Thyroid gland (tissue), 4 donors: ENCODE data around the gene NXPE3. TPM values are rescaled to one million over a fixed set of nuclear protein-coding genes. Genes with fewer than 3 reads are reported as not detected.

ENCODE experiments used
- DNase-seq, 2 donors: peaks; one replicate each; pipeline ENCODE4 v3.0.0-alpha.2; 2019
- H3K27ac ChIP-seq, 3 donors: fragments of 200-600 bp; sonication (generic); 1 replicate in 2 of 3; 2 replicates in 1 of 3; pipeline ENCODE4 v1.5.1; 2016 to 2019; ENCODE audit warnings: mild to moderate bottlenecking in 1 of 3, moderate library complexity in 1 of 3
- H3K27me3 ChIP-seq: fragments of 200-600 bp; sonication (generic); one replicate; pipeline ENCODE4 v1.5.1; 2019
- H3K36me3 ChIP-seq, 2 donors: fragments of 200-600 bp; sonication (generic); one replicate each; pipeline ENCODE4 v1.5.1; 2016 to 2019
- H3K4me1 ChIP-seq, 2 donors: fragments of 200-600 bp; sonication (generic); one replicate each; pipeline ENCODE4 v1.5.1; 2017 to 2019
- H3K4me3 ChIP-seq, 3 donors: fragments of 200-600 bp; sonication (generic); replicated peaks in 1 of 3; 1 replicate in 2 of 3; 2 replicates in 1 of 3; pipeline ENCODE4 v1.5.1; 2016; ENCODE audit warnings: mild to moderate bottlenecking in 1 of 3
- H3K9me3 ChIP-seq: fragments of 200-600 bp; sonication (generic); one replicate; pipeline ENCODE4 v1.5.1; 2017
- POLR2A ChIP-seq, 2 donors: fragments of 450-650 bp; IDR thresholded peaks; one replicate each; pipeline ENCODE4 v1.6.1; 2017; ENCODE audit warnings: antibody characterized with exemption in 2 of 2, mild to moderate bottlenecking in 2 of 2, moderate library complexity in 1 of 2
- WGBS, 2 donors: methylation state at CpG; one replicate each; pipeline ENCODE4 v1.1.5; 2017; 5-methylcytosine and 5-hydroxymethylcytosine counted together
- intact Hi-C: fragments of 100-400 bp; cut with DNase I; formaldehyde crosslinking; loops from one replicate; pipeline ENCODE4 v1.15.1; 2023
- total RNA-seq, 4 donors: library from RNA; depleted of rRNA; stranded (reverse); fragments of >200 nt; gene quantifications; one replicate each; pipeline ENCODE4 v1.2.3, GENCODE V29; 2016
- TF ChIP-seq, protein P1 (sequence below), 6 experiments: fragments of 200-600 bp in 3 of 6; fragments of 450-650 bp in 3 of 6; sonication (generic) in 3 of 6; IDR thresholded peaks; one replicate each; pipeline ENCODE4 v1.5.1; 2016 to 2019; ENCODE audit warnings: antibody characterized with exemption in 6 of 6, mild to moderate bottlenecking in 2 of 6, inconsistent platforms in 1 of 6, moderate library complexity in 1 of 6

The NXPE3 gene
- total RNA-seq, 4 donors from 2014 or later, result 10.5 to 18.9 (median 13.2) TPM

DNA sequence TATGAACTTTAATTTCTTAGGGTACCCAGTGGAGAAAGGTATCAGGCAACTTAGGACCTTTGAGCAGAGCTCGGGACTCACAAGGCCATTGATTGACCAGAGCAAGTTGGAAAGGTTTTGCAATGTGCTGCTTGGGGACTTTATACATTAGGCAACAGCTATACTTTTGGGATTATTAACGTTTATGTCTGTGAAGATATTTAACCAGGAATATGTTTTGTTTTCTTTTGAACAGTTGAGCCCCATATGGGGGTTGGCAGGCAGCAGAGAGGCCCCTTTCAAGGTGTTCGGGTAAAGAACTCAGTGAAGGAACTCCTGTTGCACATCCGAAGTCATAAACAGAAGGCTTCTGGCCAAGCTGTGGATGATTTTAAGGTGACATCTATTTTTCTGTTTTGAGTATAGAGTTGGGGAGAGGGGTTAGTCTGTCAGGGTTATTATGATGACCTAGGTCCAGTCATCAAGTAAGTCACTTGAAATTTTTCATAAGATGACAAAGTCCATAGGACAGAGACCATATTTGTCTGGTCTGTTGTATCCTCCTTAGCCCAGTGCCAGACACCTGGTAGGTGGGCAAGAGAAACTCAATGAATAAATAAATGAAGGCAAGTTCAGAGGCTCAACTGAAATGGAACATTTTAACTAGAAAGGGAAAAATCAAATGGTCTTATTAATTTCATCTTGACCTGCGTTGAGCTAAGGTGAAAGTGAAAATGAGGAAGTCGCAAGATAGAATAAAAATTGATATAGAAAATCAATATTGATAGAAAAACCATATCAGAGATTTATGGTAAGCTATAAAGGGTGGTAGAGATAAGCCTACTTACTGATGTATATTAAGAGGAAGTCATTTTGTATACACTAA lies 73.1 kb downstream of the NXPE3 start:
- Histone ChIP-seq H3K27me3 (no peaks in the 10 kb centered on the region), H3K4me3 (peak overlapping the region in 1 of 3 donors; percentile 96), H3K9me3 (no peaks in the 10 kb centered on the region), H3K27ac (peak overlapping the region; percentile 96 to 99 (median 96)), H3K4me1 (peaks cover 13 to 14% of the 10 kb centered on the region in 2 donors), H3K36me3 (peaks cover 49 to 50% of the 10 kb centered on the region in 2 donors)
- intact Hi-C loops, result no loop called here
- TF ChIP-seq POLR2A (IDR thresholded peaks at IDR 0.05), result no peak
- TF ChIP-seq, protein P1, sequence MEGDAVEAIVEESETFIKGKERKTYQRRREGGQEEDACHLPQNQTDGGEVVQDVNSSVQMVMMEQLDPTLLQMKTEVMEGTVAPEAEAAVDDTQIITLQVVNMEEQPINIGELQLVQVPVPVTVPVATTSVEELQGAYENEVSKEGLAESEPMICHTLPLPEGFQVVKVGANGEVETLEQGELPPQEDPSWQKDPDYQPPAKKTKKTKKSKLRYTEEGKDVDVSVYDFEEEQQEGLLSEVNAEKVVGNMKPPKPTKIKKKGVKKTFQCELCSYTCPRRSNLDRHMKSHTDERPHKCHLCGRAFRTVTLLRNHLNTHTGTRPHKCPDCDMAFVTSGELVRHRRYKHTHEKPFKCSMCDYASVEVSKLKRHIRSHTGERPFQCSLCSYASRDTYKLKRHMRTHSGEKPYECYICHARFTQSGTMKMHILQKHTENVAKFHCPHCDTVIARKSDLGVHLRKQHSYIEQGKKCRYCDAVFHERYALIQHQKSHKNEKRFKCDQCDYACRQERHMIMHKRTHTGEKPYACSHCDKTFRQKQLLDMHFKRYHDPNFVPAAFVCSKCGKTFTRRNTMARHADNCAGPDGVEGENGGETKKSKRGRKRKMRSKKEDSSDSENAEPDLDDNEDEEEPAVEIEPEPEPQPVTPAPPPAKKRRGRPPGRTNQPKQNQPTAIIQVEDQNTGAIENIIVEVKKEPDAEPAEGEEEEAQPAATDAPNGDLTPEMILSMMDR (IDR thresholded peaks at IDR 0.05), result no peak
- 60 to 68% methylated on average over 6 of the region's 6 CpGs for WGBS, 2 donors
- DNase-seq, result no peak

- Histone ChIP-seq H3K4me1 (peaks cover 14 to 15% of the 10 kb centered on the region in 2 donors), H3K9me3 (no peaks in the 10 kb centered on the region), H3K27ac (no peak overlapping the region), H3K4me3 (no peak overlapping the region), H3K36me3 (peaks cover 60 to 62% of the 10 kb centered on the region in 2 donors), H3K27me3 (no peaks in the 10 kb centered on the region)
- no peak for TF ChIP-seq POLR2A (IDR thresholded peaks at IDR 0.05)
- TF ChIP-seq, protein P1 (IDR thresholded peaks at IDR 0.05), result no peak
- WGBS, 2 donors, result 96 to 98% methylated on average over 8 of the region's 8 CpGs
- intact Hi-C loops, result no loop called here
- no peak for DNase-seq
Measured at GRCh38 chr3:101852983-101853840, 74.2 kb downstream of the NXPE3 start.

DNA sequence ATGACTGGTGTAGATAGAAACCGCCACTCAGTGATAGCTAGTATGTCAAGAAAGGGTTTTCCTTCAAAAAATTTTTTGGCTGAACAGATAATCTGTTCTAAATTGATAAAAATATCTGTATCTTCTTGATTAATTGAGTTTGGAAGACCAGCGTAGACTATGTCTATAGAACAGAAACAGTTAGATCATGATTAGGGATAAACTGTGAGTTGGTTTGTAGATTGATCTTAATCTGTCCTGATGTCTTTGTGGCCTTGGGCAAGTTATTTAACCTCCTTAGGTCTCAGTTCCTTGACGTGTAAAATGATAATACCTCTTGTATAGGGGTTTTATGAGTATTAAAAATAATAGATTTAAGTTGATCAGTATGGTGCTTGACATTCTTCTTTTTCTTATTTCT lies 75.0 kb downstream of the NXPE3 start:
- TF ChIP-seq, protein P1 (IDR thresholded peaks at IDR 0.05), result no peak
- no peak for TF ChIP-seq POLR2A (IDR thresholded peaks at IDR 0.05)
- WGBS, 2 donors, result 96 to 97% methylated on average over 3 of the region's 3 CpGs
- H3K36me3 ChIP-seq, result peaks cover 66 to 67% of the 10 kb centered on the region in 2 donors
- no peak overlapping the region for H3K27ac ChIP-seq
- intact Hi-C loops, result no loop called here
- no peak for DNase-seq
- H3K4me3 ChIP-seq, result no peak overlapping the region
- peaks cover 9% of the 10 kb centered on the region in 2 donors for H3K4me1 ChIP-seq
- H3K9me3 ChIP-seq, result no peaks in the 10 kb centered on the region
- no peaks in the 10 kb centered on the region for H3K27me3 ChIP-seq

DNA sequence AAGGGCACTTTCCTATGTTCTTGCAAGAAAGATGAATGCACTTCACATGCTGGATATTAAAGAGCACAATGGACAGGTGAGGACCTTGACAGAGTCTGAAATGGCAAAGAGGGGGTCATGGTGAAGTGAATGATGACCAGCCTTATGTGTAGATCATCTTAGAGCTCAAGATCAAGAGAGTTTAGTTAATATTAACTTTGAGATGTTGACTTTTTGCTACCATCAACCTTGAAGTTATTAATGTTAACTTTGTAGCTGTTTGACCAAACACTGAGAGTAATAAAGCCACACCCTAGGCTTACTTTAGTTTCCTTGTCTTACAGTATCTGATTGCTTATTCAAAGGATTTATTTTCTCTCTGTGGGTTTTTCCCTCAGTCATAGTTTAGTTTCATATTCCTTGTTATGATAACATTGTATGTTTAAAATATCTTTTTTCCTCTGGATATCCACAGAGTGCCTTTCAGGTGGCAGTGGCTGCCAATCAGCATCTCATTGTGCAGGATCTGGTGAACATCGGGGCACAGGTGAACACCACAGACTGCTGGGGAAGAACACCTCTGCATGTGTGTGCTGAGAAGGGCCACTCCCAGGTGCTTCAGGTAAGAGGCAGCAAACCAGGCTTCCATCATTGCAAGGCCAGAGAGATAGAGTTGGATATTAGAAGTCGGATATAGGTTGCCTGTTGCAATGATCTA lies 75.7 kb downstream of the NXPE3 start:
- Histone ChIP-seq H3K36me3 (peaks cover 74 to 75% of the 10 kb centered on the region in 2 donors), H3K27ac (no peak overlapping the region), H3K4me1 (peaks cover 9% of the 10 kb centered on the region in 2 donors), H3K9me3 (no peaks in the 10 kb centered on the region), H3K27me3 (no peaks in the 10 kb centered on the region), H3K4me3 (no peak overlapping the region)
- WGBS, 2 donors, result 93 to 96% methylated on average over 2 of the region's 2 CpGs
- intact Hi-C loops, result no loop called here
- no peak for DNase-seq
- TF ChIP-seq, protein P1 (IDR thresholded peaks at IDR 0.05), result no peak
- TF ChIP-seq POLR2A (IDR thresholded peaks at IDR 0.05), result no peak
